Measurements from ENCODE around the gene EHF. TPM values are rescaled to one million over a fixed set of nuclear protein-coding genes. Genes with fewer than 3 reads are reported as not detected.
A peak's percentile ranks its signal among the peaks of the same experiment; 100 is the strongest.
"Not testable (repeated sequence)": the region's sequence is repeated elsewhere in the genome, so short reads cannot be mapped to it uniquely, and the experiment has no call there.

Gene EHF
- total and polyA plus RNA-seq, 7 donors: 0.04 to 0.20 (median 0.13) TPM; not detected in 1

- H3K9me3 ChIP-seq: no peaks in the 10 kb centered on the region
- peak overlapping the region; percentile 35 for H3K4me3 ChIP-seq
- peaks cover 3% of the 10 kb centered on the region for H3K4me1 ChIP-seq
- DNase-seq (no peak), ATAC-seq (peak in 2 of 4 donors; percentile 11 to 59)
- H3K36me3 ChIP-seq (ENCODE audit: insufficient read depth in 1 of 2, low read depth in 1 of 2): no peaks in the 10 kb centered on the region
- no peak overlapping the region for H3K27ac ChIP-seq
- intact Hi-C loops (cut with DNase I): loop anchor here (2.0 to 10.0 kb wide), 7 partner anchors 81 to 826 kb away; no protein-coding TSS in a partner anchor
- 42 to 52% (median 44%) methylated on average over 12 of the region's 12 CpGs for WGBS, 3 donors
- peaks cover 0 to 3% (median 0%) of the 10 kb centered on the region in 3 donors for H3K27me3 ChIP-seq (ENCODE audit: insufficient read depth in 3 of 3, low read length in 2 of 3)
- no peak for TF ChIP-seq CTCF (IDR thresholded peaks at IDR 0.05)
These were observed 34.2 kb upstream of the EHF start for GRCh38 chr11:34586488-34587281.

GRCh38 chr11:34587282-34587677, 33.6 kb upstream of the EHF start:
- Histone ChIP-seq H3K9me3 (no peaks in the 10 kb centered on the region), H3K36me3 (ENCODE audit: insufficient read depth in 1 of 2, low read depth in 1 of 2) (no peaks in the 10 kb centered on the region), H3K27ac (no peak overlapping the region), H3K4me1 (peaks cover 3% of the 10 kb centered on the region), H3K27me3 (ENCODE audit: insufficient read depth in 3 of 3, low read length in 2 of 3) (peaks cover 0 to 3% (median 0%) of the 10 kb centered on the region in 3 donors), H3K4me3 (no peak overlapping the region)
- DNase-seq: no peak
- intact Hi-C loops (cut with DNase I): loop anchor here (2.0 to 10.0 kb wide), 7 partner anchors 80 to 825 kb away; no protein-coding TSS in a partner anchor
- no peak for ATAC-seq
- WGBS, 3 donors: 89 to 94% (median 93%) methylated on average over 5 of the region's 5 CpGs
- TF ChIP-seq CTCF (IDR thresholded peaks at IDR 0.05): no peak

GRCh38 chr11:34588023-34588422, 32.9 kb upstream of the EHF start:
- WGBS, 3 donors: 76 to 81% (median 81%) methylated on average over 2 of the region's 2 CpGs

GRCh38 chr11:34588701-34589100, 32.2 kb upstream of the EHF start:
- H3K27me3 ChIP-seq (ENCODE audit: insufficient read depth in 3 of 3, low read length in 2 of 3): peaks cover 0 to 3% (median 1%) of the 10 kb centered on the region in 3 donors
- WGBS, 3 donors: 70 to 73% (median 71%) methylated on average over 4 of the region's 4 CpGs
- peaks cover 3% of the 10 kb centered on the region for H3K4me1 ChIP-seq
- DNase-seq (no peak), ATAC-seq (peak in 1 of 4 donors; percentile 54)
- no peaks in the 10 kb centered on the region for H3K9me3 ChIP-seq
- intact Hi-C loops (cut with DNase I): loop anchor here (5.0 to 10.0 kb wide), 6 partner anchors 79 to 824 kb away; no protein-coding TSS in a partner anchor
- H3K27ac ChIP-seq: no peak overlapping the region
- H3K4me3 ChIP-seq: no peak overlapping the region
- no peak for TF ChIP-seq CTCF (IDR thresholded peaks at IDR 0.05)
- no peaks in the 10 kb centered on the region for H3K36me3 ChIP-seq (ENCODE audit: insufficient read depth in 1 of 2, low read depth in 1 of 2)

More at GRCh38 chr11:34588023-34588422, 32.9 kb upstream of the EHF start:
- DNase-seq: no peak
- Histone ChIP-seq H3K27ac (no peak overlapping the region), H3K4me3 (no peak overlapping the region), H3K4me1 (peaks cover 3% of the 10 kb centered on the region), H3K9me3 (no peaks in the 10 kb centered on the region), H3K27me3 (ENCODE audit: insufficient read depth in 3 of 3, low read length in 2 of 3) (peaks cover 0 to 3% (median 0%) of the 10 kb centered on the region in 3 donors), H3K36me3 (ENCODE audit: insufficient read depth in 1 of 2, low read depth in 1 of 2) (no peaks in the 10 kb centered on the region)
- intact Hi-C loops (cut with DNase I): loop anchor here (5.0 to 10.0 kb wide), 6 partner anchors 79 to 824 kb away; no protein-coding TSS in a partner anchor
- no peak for TF ChIP-seq CTCF (IDR thresholded peaks at IDR 0.05)
- ATAC-seq: no peak

GRCh38 chr11:34589177-34589576, 31.7 kb upstream of the EHF start:
- H3K27me3 ChIP-seq (ENCODE audit: insufficient read depth in 3 of 3, low read length in 2 of 3); H3K4me1 ChIP-seq; H3K27ac ChIP-seq; H3K9me3 ChIP-seq; H3K4me3 ChIP-seq; DNase-seq; H3K36me3 ChIP-seq (ENCODE audit: insufficient read depth in 1 of 2, low read depth in 1 of 2); ATAC-seq: not testable (repeated sequence)
- 80 to 88% (median 86%) methylated on average over 7 of the region's 7 CpGs for WGBS, 3 donors
- intact Hi-C loops (cut with DNase I): loop anchor here (5.0 to 10.0 kb wide), 6 partner anchors 78 to 823 kb away; no protein-coding TSS in a partner anchor
